Measurements from ENCODE around the gene LYSET. TPM values are rescaled to one million over a fixed set of nuclear protein-coding genes. Genes with fewer than 3 reads are reported as not detected.

LYSET gene
- total and polyA plus RNA-seq, 9 of the 15 experiments (the other 6 are each of a cell fraction or from before 2014, with no cell fraction given) = 7.6 to 36.6 (median 15.9) TPM

GRCh38 chr14:93163564-93163963, 21.6 kb upstream of the LYSET start:
- FAIRE-seq (no peak), ATAC-seq (peak; percentile 71), DNase-seq (ENCODE audit: extremely low read depth in 1 of 4, low spot score in 3 of 4) (peak in 2 of 4 experiments; percentile 17 to 38)
- CTCF ChIA-PET (ENCODE audit: low intra/inter-chr PET ratio) = interaction anchor here (0.6 kb wide), 1 partner anchor 211 kb away, joined by 3 read pairs; no protein-coding TSS in a partner anchor
- Histone ChIP-seq H3K9ac (ENCODE audit: insufficient read depth in 1 of 2, low read depth in 2 of 2, low read length in 2 of 2) (no peak overlapping the region), H3K27ac (ENCODE audit: extremely low read depth, low read depth, low read length) (no peak overlapping the region), H3K9me1 (ENCODE audit: control insufficient read depth, insufficient read depth, low read length) (no peaks in the 10 kb centered on the region), H3K4me3 (no peak overlapping the region), H3K79me2 (ENCODE audit: control insufficient read depth, insufficient read depth, low read length) (no peaks in the 10 kb centered on the region), H4K20me1 (replicated peaks; ENCODE audit: control insufficient read depth, insufficient read depth, low read length) (no peaks in the 10 kb centered on the region), H3K9me3 (replicated peaks; ENCODE audit: control insufficient read depth, insufficient read depth, low read depth, low read length) (no peaks in the 10 kb centered on the region), H3K27me3 (ENCODE audit: control insufficient read depth in 2 of 2, insufficient read depth in 2 of 2, low read length in 2 of 2) (no peaks in the 10 kb centered on the region), H3K4me1 (replicated peaks in 1 of 2; ENCODE audit: control insufficient read depth in 2 of 2, insufficient read depth in 2 of 2, low read length in 2 of 2) (no peaks in the 10 kb centered on the region; a peak in 1 of 5 replicates), H3K4me2 (ENCODE audit: insufficient read depth, low read length) (no peak overlapping the region), H3K36me3 (ENCODE audit: control insufficient read depth, insufficient read depth, low read length) (no peaks in the 10 kb centered on the region), H2AFZ (ENCODE audit: low read depth, low read length) (no peak overlapping the region)
- POLR2A ChIA-PET = interaction anchor here (0.7 to 1.0 kb wide), 3 partner anchors 18 to 301 kb away, joined by 3 to 4 read pairs (median 3); no protein-coding TSS in a partner anchor
- 0% methylated on average over 4 of the region's 5 CpGs for WGBS (ENCODE audit: insufficient coverage, low coverage, missing lambda C conversion rate)
- no TSS peak for BruUV-seq (replicated peaks)
- TF ChIP-seq RAD21 (CRISPR knock-in tag; conservative IDR thresholded peaks at IDR 0.05 in 1 of 2, IDR thresholded peaks at IDR 0.05 in 1 of 2) (peak in 1 of 2 experiments; percentile 47; a peak in 2 of 4 replicates), IRF2 (CRISPR knock-in tag; IDR thresholded peaks at IDR 0.05) (no peak), RBM25 (IDR thresholded peaks at IDR 0.05; ENCODE audit: low read depth, low read length, severe bottlenecking) (peak; percentile 12), MEIS2 (IDR thresholded peaks at IDR 0.05; ENCODE audit: partially characterized antibody) (peak; percentile 12), SP2 (IDR thresholded peaks at IDR 0.05; ENCODE audit: extremely low read depth, low read depth, low read length, poor library complexity, severe bottlenecking) (no peak), NR3C1 (CRISPR knock-in tag; IDR thresholded peaks at IDR 0.05) (no peak), ZNF24 (IDR thresholded peaks at IDR 0.05) (no peak), ZNF512 (tag; IDR thresholded peaks at IDR 0.05) (no peak), KDM1A (IDR thresholded peaks at IDR 0.05) (0 out of 4 replicates have a peak, but pooled peaks of 1 of the 2 experiments have one; percentile 8), ESRRA (IDR thresholded peaks at IDR 0.05; ENCODE audit: borderline replicate concordance, low read depth) (peak; percentile 76; the same call in 1 of the 2 replicates), XRCC3 (IDR thresholded peaks at IDR 0.05) (no peak), TCF3 (CRISPR knock-in tag; IDR thresholded peaks at IDR 0.05) (0 out of 2 replicates have a peak, but pooled peaks have one; percentile 19), TEAD4 (IDR thresholded peaks at IDR 0.05; ENCODE audit: low read length) (peak; percentile 18; the same call in 1 of the 2 replicates), TEAD4 (CRISPR knock-in tag; IDR thresholded peaks at IDR 0.05; ENCODE audit: borderline replicate concordance) (no peak), SRSF3 (IDR thresholded peaks at IDR 0.05; ENCODE audit: insufficient read depth, low read length) (no peak), ZSCAN29 (IDR thresholded peaks at IDR 0.05) (no peak)
- TF ChIP-seq, protein P1, sequence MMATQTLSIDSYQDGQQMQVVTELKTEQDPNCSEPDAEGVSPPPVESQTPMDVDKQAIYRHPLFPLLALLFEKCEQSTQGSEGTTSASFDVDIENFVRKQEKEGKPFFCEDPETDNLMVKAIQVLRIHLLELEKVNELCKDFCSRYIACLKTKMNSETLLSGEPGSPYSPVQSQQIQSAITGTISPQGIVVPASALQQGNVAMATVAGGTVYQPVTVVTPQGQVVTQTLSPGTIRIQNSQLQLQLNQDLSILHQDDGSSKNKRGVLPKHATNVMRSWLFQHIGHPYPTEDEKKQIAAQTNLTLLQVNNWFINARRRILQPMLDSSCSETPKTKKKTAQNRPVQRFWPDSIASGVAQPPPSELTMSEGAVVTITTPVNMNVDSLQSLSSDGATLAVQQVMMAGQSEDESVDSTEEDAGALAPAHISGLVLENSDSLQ (IDR thresholded peaks at IDR 0.05) = peak; percentile 59; the same call in 1 of the 2 replicates
- TF ChIP-seq, protein P2, sequence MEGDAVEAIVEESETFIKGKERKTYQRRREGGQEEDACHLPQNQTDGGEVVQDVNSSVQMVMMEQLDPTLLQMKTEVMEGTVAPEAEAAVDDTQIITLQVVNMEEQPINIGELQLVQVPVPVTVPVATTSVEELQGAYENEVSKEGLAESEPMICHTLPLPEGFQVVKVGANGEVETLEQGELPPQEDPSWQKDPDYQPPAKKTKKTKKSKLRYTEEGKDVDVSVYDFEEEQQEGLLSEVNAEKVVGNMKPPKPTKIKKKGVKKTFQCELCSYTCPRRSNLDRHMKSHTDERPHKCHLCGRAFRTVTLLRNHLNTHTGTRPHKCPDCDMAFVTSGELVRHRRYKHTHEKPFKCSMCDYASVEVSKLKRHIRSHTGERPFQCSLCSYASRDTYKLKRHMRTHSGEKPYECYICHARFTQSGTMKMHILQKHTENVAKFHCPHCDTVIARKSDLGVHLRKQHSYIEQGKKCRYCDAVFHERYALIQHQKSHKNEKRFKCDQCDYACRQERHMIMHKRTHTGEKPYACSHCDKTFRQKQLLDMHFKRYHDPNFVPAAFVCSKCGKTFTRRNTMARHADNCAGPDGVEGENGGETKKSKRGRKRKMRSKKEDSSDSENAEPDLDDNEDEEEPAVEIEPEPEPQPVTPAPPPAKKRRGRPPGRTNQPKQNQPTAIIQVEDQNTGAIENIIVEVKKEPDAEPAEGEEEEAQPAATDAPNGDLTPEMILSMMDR (IDR thresholded peaks at IDR 0.05 in 2 of 3, conservative IDR thresholded peaks at IDR 0.05 in 1 of 3; ENCODE audit: insufficient read depth in 2 of 3, low read depth in 1 of 3, low read length in 3 of 3) = peak in 1 of 3 experiments; percentile 21; a peak in 1 of 6 replicates
- in situ Hi-C loops (cut with MboI) = no loop called here
- intact Hi-C loops (cut with micrococcal nuclease) = no loop called here

All from K562 (cell line).